GM19240 (cell line): ENCODE measurements around the gene VSTM5.

Source experiments
- DNase-seq: peaks from one replicate; pipeline ENCODE4 v3.0.0; 2011; ENCODE audit warnings: low spot score; ENCODE audit not compliant: insufficient read length

VSTM5 gene

DNA sequence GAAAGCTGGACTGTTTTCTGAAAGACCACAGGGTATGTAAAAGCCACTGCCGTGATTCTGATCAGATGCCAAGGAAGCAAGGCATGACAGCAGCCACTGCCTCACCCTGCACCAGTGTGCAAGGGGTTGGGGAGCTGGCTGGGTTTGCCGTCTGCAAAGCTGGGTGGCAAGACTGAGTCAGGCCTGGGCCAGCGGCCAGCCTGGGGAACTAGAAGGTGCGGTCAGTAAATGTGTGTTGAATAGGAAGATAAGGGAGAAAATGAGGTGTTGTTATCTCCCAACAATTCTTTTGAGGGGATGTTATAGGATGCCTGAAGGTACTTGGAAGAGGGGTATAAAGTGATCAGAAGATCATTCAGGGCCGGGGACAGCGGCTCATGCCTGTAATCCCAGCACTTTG, 8.0 kb downstream of the VSTM5 start:
- DNase-seq = no peak

DNA sequence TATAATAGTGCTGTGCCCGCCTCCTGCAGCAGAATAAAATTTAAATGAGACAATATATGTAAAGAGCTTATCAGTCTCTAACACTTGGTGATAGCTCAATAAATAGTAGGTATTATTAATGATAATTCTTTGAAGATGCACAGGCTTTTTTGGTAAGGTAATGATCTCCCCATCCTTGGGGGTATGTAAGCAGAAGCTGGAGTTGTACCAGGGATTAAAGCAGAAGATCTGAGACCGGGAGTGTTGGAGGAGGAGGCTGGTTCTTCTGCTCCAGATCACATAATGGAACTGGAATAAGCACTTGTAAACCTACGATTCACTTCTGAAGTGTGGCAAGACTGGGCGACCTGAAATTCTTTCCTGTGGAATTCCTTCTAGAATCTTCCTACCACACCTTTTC, 8.4 kb downstream of the VSTM5 start:
- no peak for DNase-seq

GRCh38 chr11:93841446-93841845, 9.0 kb downstream of the VSTM5 start:
- DNase-seq = no peak

DNA sequence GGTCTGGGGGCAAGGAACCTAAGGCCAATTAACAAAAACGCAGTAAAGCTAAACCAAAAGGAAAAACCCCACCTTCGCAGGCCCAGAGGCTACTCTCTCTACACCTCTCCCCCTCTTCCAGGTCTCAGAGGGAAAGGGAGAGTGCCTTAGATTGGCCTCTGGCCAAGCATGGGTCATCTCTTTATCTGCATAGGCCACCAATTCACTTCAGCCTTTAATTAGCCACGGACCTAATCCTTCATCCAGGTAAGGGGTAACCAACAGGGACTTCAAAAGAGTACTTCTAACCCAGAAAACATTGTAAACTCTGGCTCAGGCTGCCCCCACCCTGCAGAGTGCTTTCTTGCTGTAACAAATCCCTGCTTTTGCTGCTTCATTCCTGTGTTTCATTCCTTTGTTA, 9.4 kb downstream of the VSTM5 start:
- DNase-seq = no peak

- DNase-seq = no peak
Observed at GRCh38 chr11:93840180-93840579, 10.2 kb downstream of the VSTM5 start.

DNA sequence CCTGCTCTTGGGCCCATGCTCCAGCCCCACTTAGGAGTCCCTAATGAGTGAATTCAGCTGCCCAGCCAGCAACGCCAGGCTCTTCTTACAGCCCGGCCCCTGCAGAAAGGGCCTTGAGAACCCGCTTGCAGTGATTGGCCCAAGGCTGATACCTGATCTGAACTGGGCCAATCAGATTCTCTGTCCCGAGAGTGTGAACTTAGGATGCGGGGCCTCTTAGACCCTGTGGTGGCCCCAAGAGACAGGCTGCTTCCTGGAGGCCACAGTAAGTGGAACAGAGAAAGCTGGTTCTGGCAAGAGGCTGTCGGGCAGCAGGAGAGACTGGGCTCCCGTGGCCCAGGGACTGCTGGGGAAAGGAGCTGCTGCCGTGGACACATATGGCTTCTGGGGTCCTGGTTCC, 11.5 kb downstream of the VSTM5 start:
- DNase-seq = no peak

- no peak for DNase-seq
Observed at GRCh38 chr11:93832780-93833179, 17.6 kb downstream of the VSTM5 start.

DNA sequence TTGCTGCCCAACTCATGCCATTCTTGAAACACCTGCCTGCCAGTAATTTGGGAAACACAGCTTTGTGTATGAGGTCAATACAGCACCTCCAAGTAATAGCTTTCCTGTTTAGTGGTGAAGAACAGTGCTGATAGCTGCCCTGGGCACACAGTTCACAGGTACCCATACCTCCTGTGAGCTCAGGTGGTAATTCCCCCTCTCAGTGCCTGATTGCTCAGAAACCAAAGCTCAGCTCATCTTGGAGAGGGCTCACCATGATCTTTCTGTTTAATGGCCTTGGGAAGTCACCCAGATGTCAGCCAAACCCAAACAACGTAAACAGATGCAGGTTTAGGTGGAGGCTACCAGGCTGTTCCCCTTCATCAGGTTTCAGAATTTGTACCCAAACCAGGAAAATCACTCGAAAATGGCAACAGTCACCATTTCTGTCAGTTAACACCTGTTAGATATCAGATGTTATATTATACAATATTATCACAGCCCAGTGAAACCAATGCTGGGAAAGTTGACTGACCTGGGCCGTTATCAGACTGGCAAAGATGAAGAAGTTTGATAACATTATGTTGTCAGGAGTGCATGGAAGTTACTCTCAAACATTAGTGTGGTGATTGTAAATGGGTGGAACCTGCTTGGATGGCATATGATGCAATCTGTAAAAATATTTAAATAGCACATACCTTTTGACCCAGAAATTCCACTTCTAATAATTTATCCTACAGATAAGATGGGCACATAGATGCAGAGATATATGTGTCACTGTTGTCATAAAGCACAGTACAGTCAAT, 18.9 kb downstream of the VSTM5 start:
- no peak for DNase-seq

GRCh38 chr11:93829598-93829997, 20.8 kb downstream of the VSTM5 start:
- no peak for DNase-seq

- DNase-seq = no peak
Observed at GRCh38 chr11:93827363-93827762, 23.1 kb downstream of the VSTM5 start.

DNA sequence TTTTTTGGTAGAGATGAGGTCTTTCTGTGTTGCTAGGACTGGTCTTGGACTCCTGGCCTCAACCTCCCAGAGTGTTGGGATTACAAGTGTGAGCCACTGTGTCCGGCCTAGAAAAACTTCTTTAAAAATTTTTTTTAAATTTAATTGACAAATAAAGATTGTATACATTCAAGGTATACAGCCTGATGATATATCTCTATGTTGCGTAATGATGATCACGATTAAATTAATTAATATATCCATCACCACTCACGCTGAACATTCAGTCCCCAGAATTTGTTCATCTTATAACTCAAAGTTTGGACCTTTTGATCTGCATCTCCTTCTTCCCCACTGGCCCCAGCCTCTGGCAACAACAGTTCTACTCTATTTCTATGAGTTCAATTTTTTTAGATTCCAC, 27.2 kb downstream of the VSTM5 start:
- no peak for DNase-seq

DNA sequence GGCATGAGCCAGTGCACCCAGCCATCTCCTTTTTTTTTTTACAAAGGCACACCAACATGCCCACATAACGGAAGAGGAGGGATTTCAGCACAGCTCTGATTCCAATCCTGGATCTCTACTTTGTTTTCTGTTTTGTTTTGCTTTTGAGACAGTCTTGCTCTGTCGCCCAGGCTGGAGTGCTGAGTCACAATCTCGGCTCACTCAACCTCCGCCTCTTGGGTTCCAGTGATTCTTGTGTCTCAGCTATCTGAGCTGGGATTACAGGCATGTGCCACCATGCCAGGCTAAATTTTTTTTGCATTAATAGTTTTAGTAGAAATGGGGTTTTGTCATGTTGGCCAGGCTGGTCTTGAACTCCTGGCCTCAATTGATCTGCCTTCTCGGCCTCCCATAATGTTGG, 28.1 kb downstream of the VSTM5 start:
- no peak for DNase-seq

DNA sequence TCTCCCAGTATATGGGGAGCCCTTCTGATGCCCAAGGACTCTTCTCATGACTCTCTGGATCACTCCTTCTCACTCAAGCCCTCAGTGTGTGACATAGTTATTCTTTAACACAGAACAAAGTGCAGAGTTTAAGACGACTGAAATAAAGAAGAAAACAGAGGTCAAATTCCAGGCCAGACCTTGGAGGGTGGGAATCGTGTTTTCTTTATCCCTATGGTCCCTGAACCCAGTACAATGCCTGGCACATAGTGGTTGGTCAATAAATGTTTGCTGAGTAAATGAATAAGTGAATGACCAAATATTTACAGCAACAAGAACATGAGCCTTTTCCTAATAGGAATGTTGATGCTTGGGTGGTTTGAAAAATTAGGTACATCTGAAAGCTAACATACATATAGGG, 28.8 kb downstream of the VSTM5 start:
- no peak for DNase-seq

DNA sequence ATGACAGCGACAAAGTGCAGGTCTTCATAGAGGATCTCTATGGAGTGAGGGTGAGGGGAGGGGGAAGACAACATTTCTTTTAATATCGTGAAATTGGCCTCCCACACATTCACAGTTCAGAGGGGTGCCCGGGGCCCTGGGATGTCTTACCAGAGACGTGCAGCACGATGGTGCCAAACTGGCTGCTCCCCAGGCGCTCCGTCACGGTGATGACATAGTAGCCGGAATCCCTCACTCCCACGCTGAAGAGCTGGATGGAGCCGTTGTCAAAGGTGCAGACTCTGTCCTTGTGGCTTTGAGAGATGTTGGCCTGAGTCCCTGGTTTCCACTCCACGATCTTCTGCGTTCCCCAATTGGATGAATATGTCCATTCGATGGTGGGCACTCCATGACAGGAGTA, 29.6 kb downstream of the VSTM5 start:
- DNase-seq = no peak

DNA sequence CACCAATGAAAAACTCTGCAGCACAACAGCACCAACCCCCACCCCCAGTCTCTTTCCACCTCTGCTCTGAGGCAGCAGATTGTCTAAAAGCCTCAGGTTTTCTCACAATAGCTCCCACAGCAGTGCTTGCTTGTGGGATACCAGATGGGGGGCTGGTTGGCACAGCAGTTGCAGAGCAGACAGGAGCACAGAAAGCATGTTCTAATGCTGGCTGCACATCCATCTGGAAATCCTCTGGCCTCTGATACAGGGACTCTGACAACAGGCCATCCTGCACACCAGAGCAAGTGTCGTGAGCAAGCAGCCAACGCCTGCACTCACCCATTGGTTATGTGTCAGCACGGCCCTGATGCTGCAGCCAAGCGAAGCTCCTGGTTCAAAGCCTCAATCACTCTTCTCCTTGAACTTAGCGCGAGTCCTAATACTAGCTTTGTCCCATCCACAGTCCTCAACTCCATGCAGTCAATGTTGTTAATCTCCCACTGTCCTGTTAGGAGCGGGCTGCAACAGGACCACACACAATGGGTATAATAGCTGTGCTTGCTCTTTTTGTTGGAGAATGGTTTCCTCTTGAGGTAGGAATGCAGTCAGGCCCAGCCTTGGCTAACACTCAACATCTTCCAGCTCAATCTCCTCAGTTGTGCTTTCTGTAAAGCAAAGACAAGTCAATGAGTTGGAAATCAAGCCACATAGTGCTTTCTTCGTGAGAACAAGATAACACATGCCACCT, 30.3 kb downstream of the VSTM5 start:
- no peak for DNase-seq

DNA sequence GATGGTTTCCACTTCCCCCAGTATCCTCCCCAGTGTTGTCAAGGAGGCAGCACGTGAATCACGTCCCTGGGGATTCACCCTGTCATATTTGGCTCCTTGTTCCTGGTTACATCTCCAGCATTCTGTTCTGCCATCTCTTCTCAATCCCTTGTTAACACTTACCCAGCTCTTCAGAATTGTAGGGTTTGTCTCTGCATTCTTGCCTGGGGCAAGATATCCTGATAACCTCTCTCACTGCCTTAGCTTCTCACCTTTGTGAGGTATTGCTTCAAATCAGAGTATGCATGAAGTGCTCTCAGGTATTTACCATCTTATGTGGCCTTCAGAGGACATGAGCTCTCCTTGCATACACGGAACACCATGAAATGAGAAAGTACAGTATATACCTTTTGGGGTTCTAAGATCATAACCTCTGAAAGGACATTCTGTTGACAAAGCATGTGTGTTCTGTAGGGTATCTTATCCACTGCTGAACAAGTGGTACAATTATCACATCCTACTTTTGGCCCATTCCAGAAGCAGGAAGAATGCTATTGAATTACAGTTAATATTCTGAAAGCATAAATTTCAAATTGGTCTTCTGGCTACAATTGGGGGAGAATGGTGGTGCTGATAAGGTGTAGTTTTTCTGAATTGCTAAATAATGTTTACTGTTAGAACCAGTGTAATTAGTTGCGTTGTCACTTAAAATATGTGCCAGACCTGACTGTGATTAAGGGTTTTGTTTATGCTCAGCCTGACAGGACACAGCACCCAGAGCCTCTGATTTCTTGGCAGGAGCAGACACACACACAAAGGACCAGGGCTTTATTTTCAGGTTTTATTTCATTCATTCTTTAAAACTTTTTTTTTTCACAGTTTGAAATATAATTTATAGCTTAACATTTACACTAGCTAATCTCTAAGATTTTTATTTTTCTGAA, 32.7 kb downstream of the VSTM5 start:
- no peak for DNase-seq

GRCh38 chr11:93814966-93815633, 35.3 kb downstream of the VSTM5 start:
- DNase-seq = no peak

DNA sequence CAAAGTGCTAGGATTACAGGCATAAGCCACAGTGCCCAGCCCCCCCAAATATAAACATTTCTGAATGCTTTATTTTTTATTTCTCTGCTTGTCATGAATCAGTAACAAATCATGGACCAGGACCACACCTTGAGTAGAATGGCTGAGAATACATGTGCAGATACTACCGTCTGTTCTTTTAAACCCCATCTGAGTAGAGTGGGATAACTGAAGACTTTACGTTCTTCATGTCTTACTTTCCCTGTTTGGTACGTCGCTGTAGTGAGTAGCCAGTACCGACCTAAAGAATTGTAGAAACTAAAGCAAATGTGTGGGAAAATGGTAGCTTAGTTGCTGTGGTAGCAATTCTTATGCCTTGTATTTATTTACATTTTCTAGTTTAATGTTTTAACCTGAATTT, 36.4 kb downstream of the VSTM5 start:
- DNase-seq = no peak

GRCh38 chr11:93807980-93808379, 42.4 kb downstream of the VSTM5 start:
- DNase-seq = no peak

DNA sequence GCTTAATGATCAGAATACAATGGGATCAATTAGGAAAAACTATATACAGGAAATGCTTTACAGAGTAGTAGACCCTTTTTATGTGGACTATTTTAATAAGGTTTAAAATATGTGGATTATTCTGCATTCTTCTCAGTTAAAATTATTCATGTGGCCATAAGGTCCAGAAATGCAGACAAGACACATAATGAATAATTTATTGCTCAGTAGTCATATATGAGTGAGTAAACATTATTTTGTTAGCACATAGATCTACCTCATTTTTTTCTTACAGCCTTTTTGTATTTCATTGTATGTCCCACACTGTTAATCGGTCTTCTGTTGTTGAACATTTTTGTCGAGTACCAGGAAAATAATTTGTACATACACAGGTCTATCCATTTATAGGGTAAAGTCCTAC, 45.5 kb downstream of the VSTM5 start:
- DNase-seq = no peak

DNA sequence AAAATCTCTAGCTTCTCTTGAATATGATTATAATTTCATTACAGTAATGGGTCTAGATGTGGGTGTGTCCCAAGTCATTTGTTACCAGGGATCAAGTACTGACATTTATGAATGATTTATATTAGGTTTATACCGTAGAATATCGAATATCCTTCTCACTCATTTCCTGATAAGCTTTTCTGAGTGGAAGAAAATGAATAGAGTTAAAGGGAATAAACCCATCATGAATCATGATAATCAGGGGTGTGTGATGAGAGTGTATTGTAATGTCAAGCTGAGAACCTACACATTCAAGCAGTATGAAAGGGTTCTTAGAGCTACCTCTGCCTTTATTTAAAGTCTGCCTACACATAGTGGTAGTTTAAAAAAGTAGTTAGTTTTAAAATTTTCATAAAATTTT, 49.1 kb downstream of the VSTM5 start:
- DNase-seq = no peak
